ENCODE data around the gene CDC42BPA.

Gene CDC42BPA

GRCh38 chr1:226984521-226985238 lies 333.6 kb downstream of the CDC42BPA start:
- no peak for DNase-seq (ENCODE audit: extremely low spot score)
- ChIA-PET CTCF (interaction anchor here (1.1 to 1.8 kb wide), 4 partner anchors 10 to 40 kb away, joined by 3 to 5 read pairs (median 3); no protein-coding TSS in a partner anchor), POLR2A (no interaction called here)
- TF ChIP-seq CTCF (IDR thresholded peaks at IDR 0.05; ENCODE audit: control extremely low read depth, extremely low read depth, low read depth, missing control alignments): no peak

- ChIA-PET CTCF (interaction anchor here (1.1 to 1.8 kb wide), 3 partner anchors 9 to 41 kb away, joined by 3 to 5 read pairs (median 3); no protein-coding TSS in a partner anchor), POLR2A (no interaction called here)
- DNase-seq (ENCODE audit: extremely low spot score): no peak
- no peak for TF ChIP-seq CTCF (IDR thresholded peaks at IDR 0.05; ENCODE audit: control extremely low read depth, extremely low read depth, low read depth, missing control alignments)
Observed at GRCh38 chr1:226983992-226984364, 334.3 kb downstream of the CDC42BPA start.

- CTCF ChIA-PET: interaction anchor here (1.7 to 1.8 kb wide), 2 partner anchors 8 to 41 kb away, joined by 3 to 5 read pairs; no protein-coding TSS in a partner anchor
Observed at GRCh38 chr1:226983247-226983991, 334.9 kb downstream of the CDC42BPA start.

DNA sequence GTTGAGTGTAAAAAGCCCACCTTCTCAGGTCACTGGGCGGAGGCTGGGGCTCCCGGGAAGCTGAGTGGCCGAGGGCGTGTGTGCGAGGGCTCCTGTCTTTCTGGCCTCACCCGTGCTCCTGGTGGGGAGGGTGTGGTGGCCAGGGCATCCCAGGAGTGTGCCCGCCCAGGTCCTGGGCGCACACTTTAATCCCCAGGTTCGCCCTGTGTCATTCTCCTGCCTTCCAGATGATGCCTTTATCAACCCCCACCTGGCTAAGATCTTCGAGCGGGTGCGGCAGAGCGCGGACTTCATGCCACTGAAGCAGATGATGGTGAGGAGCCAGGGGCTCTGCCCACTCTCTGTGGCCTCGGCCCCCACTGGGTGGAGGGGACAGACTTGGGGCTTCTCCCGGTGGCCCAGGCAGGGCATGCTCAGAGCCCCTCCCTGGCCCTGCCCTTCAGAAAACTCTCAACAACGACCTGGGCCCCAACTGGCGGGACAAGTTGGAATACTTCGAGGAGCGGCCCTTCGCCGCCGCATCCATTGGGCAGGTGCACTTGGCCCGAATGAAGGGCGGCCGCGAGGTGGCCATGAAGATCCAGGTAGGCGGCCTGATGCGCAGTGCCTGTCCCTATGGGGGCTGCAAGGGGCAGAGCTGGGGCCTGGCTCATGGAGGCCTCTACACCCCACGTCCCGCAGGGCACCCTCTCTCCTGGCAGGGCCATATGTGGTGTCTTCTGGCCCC lies 335.7 kb downstream of the CDC42BPA start:
- CTCF ChIA-PET: interaction anchor here (1.8 kb wide), 1 partner anchor 8 kb away, joined by 3 read pairs; no protein-coding TSS in a partner anchor
- POLR2A ChIA-PET: no interaction called here
- DNase-seq (ENCODE audit: extremely low spot score): no peak
- no peak for TF ChIP-seq CTCF (IDR thresholded peaks at IDR 0.05; ENCODE audit: control extremely low read depth, extremely low read depth, low read depth, missing control alignments)

More at GRCh38 chr1:226983247-226983991, 334.9 kb downstream of the CDC42BPA start:
- POLR2A ChIA-PET: no interaction called here
- TF ChIP-seq CTCF (IDR thresholded peaks at IDR 0.05; ENCODE audit: control extremely low read depth, extremely low read depth, low read depth, missing control alignments): no peak
- DNase-seq (ENCODE audit: extremely low spot score): no peak

- TF ChIP-seq CTCF (IDR thresholded peaks at IDR 0.05; ENCODE audit: control extremely low read depth, extremely low read depth, low read depth, missing control alignments): no peak
- ChIA-PET CTCF (no interaction called here), POLR2A (no interaction called here)
- DNase-seq (ENCODE audit: extremely low spot score): no peak
Observed at GRCh38 chr1:226981838-226982237, 336.5 kb downstream of the CDC42BPA start.

GRCh38 chr1:226981386-226981817 lies 336.9 kb downstream of the CDC42BPA start:
- ChIA-PET POLR2A (no interaction called here), CTCF (no interaction called here)
- TF ChIP-seq CTCF (IDR thresholded peaks at IDR 0.05; ENCODE audit: control extremely low read depth, extremely low read depth, low read depth, missing control alignments): no peak
- DNase-seq (ENCODE audit: extremely low spot score): no peak
